ENCODE data around the gene HHAT. TPM values are rescaled to one million over a fixed set of nuclear protein-coding genes. Genes with fewer than 3 reads are reported as not detected.

Gene HHAT
- polyA plus RNA-seq, 3 donors = 1.1 to 1.6 (median 1.5) TPM

GRCh38 chr1:210617293-210617692 is 288.6 kb downstream of the HHAT start:
- no peak overlapping the region for H3K27ac Mint-ChIP-seq
- Histone ChIP-seq H3K36me3 (replicated peaks in 1 of 2; ENCODE audit: control insufficient read depth in 1 of 2, insufficient read depth in 2 of 2, low read length in 2 of 2) (no peaks in the 10 kb centered on the region), H3K4me1 (ENCODE audit: control insufficient read depth in 1 of 2, insufficient read depth in 2 of 2, low read length in 2 of 2) (no peaks in the 10 kb centered on the region), H4K20me1 (ENCODE audit: insufficient read depth, low read length) (no peaks in the 10 kb centered on the region), H2AFZ (ENCODE audit: insufficient read depth, low read depth, low read length, poor library complexity, severe bottlenecking) (no peak overlapping the region), H3K27ac (ENCODE audit: low read depth in 1 of 2, low read length in 2 of 2) (no peak overlapping the region), H3K4me3 (replicated peaks in 1 of 3; ENCODE audit: low read depth in 2 of 3, low read length in 3 of 3) (no peak overlapping the region), H3K4me2 (replicated peaks; ENCODE audit: extremely low read depth, low read length, poor library complexity, severe bottlenecking) (no peak overlapping the region), H3K27me3 (ENCODE audit: control insufficient read depth in 2 of 2, insufficient read depth in 2 of 2, low read length in 2 of 2) (no peaks in the 10 kb centered on the region), H3K79me2 (ENCODE audit: insufficient read depth, low read length) (no peaks in the 10 kb centered on the region), H3K9ac (ENCODE audit: insufficient read depth, low read length, poor library complexity, severe bottlenecking) (no peak overlapping the region), H3K9me3 (replicated peaks in 1 of 2; ENCODE audit: control insufficient read depth in 1 of 2, insufficient read depth in 1 of 2, low read length in 2 of 2) (no peaks in the 10 kb centered on the region)
- WGBS (ENCODE audit: insufficient coverage) = no CpG with 5 or more reads among the region's 1 CpG
- intact Hi-C loops (cut with micrococcal nuclease) = no loop called here
- H3K9me3 Mint-ChIP-seq = peaks cover 0 to 6% (median 2%) of the 10 kb centered on the region in 7 donors
- H3K36me3 Mint-ChIP-seq = no peaks in the 10 kb centered on the region
- TF ChIP-seq CTCF (IDR thresholded peaks at IDR 0.05) = no peak
- DNase-seq = no peak
- no peaks in the 10 kb centered on the region for H3K4me1 Mint-ChIP-seq
- no peak overlapping the region for H3K4me3 Mint-ChIP-seq
- H3K27me3 Mint-ChIP-seq (ENCODE audit: low read depth in 3 of 3) = no peaks in the 10 kb centered on the region

DNA sequence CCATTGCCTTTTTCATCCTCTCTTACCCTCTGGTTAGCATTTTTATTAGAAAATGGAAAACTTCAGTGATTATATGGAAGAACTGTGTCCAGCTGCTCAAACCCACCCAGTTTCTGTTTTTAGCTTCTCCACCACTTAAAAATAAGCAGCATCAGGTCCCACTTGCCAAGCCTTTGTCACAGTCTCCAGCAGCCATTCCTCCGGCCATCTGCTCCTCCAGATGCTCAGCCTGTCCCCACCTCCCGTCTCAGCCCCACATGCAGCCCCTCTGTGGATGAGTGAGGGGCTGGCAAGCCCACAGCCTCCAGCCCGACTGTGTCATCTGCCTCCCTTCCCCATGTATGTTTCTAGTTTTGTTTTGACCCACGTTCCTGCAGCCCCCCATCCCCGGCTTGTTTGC is 289.7 kb downstream of the HHAT start:
- no peaks in the 10 kb centered on the region for H3K4me1 Mint-ChIP-seq
- TF ChIP-seq CTCF (IDR thresholded peaks at IDR 0.05) = no peak
- H3K27me3 ChIP-seq (ENCODE audit: control insufficient read depth in 2 of 2, insufficient read depth in 2 of 2, low read length in 2 of 2) = no peaks in the 10 kb centered on the region
- H3K36me3 Mint-ChIP-seq = no peaks in the 10 kb centered on the region
- no peak overlapping the region for H3K27ac ChIP-seq (ENCODE audit: low read depth in 1 of 2, low read length in 2 of 2)
- H3K4me1 ChIP-seq (ENCODE audit: control insufficient read depth in 1 of 2, insufficient read depth in 2 of 2, low read length in 2 of 2) = no peaks in the 10 kb centered on the region
- DNase-seq = no peak
- H3K4me3 Mint-ChIP-seq = no peak overlapping the region
- peaks cover 0 to 2% (median under 1%) of the 10 kb centered on the region in 7 donors for H3K9me3 Mint-ChIP-seq
- no peak overlapping the region for H2AFZ ChIP-seq (ENCODE audit: insufficient read depth, low read depth, low read length, poor library complexity, severe bottlenecking)
- no peak overlapping the region for H3K4me3 ChIP-seq (replicated peaks in 1 of 3; ENCODE audit: low read depth in 2 of 3, low read length in 3 of 3)
- no CpG with 5 or more reads among the region's 5 CpGs for WGBS (ENCODE audit: insufficient coverage)
- H3K79me2 ChIP-seq (ENCODE audit: insufficient read depth, low read length) = no peaks in the 10 kb centered on the region
- H3K4me2 ChIP-seq (replicated peaks; ENCODE audit: extremely low read depth, low read length, poor library complexity, severe bottlenecking) = no peak overlapping the region
- H4K20me1 ChIP-seq (ENCODE audit: insufficient read depth, low read length) = no peaks in the 10 kb centered on the region
- no peak overlapping the region for H3K9ac ChIP-seq (ENCODE audit: insufficient read depth, low read length, poor library complexity, severe bottlenecking)
- no peaks in the 10 kb centered on the region for H3K9me3 ChIP-seq (replicated peaks in 1 of 2; ENCODE audit: control insufficient read depth in 1 of 2, insufficient read depth in 1 of 2, low read length in 2 of 2)
- H3K27me3 Mint-ChIP-seq (ENCODE audit: low read depth in 3 of 3) = no peaks in the 10 kb centered on the region
- intact Hi-C loops (cut with micrococcal nuclease) = no loop called here
- H3K27ac Mint-ChIP-seq = peak overlapping the region in 1 of 7 donors; percentile 9
- no peaks in the 10 kb centered on the region for H3K36me3 ChIP-seq (replicated peaks in 1 of 2; ENCODE audit: control insufficient read depth in 1 of 2, insufficient read depth in 2 of 2, low read length in 2 of 2)
